Hepatocyte (in vitro differentiated cells): ENCODE results near the gene NAP1L4. TPM values are rescaled to one million over a fixed set of nuclear protein-coding genes. Genes with fewer than 3 reads are reported as not detected.

Source experiments
- DNase-seq: peaks from one replicate; pipeline ENCODE4 v3.0.0-alpha.2; 2016; ENCODE audit warnings: low spot score
- H2AFZ ChIP-seq: fragments of 200-600 bp; sonication (generic); 2 replicates; pipeline ENCODE4 v1.6.0; 2016; ENCODE audit warnings: antibody characterized with exemption, mild to moderate bottlenecking
- H3K27ac ChIP-seq: fragments of 200-600 bp; sonication (generic); 2 replicates; pipeline ENCODE4 v1.5.1; 2016; ENCODE audit warnings: mild to moderate bottlenecking
- H3K27me3 ChIP-seq: fragments of 200-600 bp; sonication (generic); 2 replicates; pipeline ENCODE4 v1.6.1; 2016
- H3K36me3 ChIP-seq: fragments of 200-600 bp; sonication (generic); replicated peaks from 2 replicates; pipeline ENCODE4 v1.5.1; 2016; ENCODE audit warnings: low read depth; ENCODE audit not compliant: insufficient read depth
- H3K4me1 ChIP-seq: fragments of 200-600 bp; sonication (generic); 2 replicates; pipeline ENCODE4 v1.5.1; 2016; ENCODE audit warnings: mild to moderate bottlenecking, moderate library complexity; ENCODE audit not compliant: insufficient read depth
- H3K4me2 ChIP-seq: fragments of 200-600 bp; sonication (generic); 2 replicates; pipeline ENCODE4 v1.6.0; 2016
- H3K4me3 ChIP-seq: fragments of 200-600 bp; sonication (generic); 2 replicates; pipeline ENCODE4 v1.5.1; 2016; ENCODE audit warnings: mild to moderate bottlenecking
- H3K79me2 ChIP-seq: fragments of 200-600 bp; sonication (generic); 2 replicates; pipeline ENCODE4 v1.6.0; 2017; ENCODE audit warnings: mild to moderate bottlenecking
- H3K9me2 ChIP-seq: fragments of 200-600 bp; sonication (generic); replicated peaks from 2 replicates; pipeline ENCODE4 v1.6.0; 2017; ENCODE audit warnings: mild to moderate bottlenecking; ENCODE audit not compliant: insufficient read depth
- H3K9me3 ChIP-seq: fragments of 200-600 bp; sonication (generic); 2 replicates; pipeline ENCODE4 v1.5.1; 2016; ENCODE audit warnings: low read depth, mild to moderate bottlenecking
- H4K20me1 ChIP-seq: fragments of 200-600 bp; sonication (generic); 2 replicates; pipeline ENCODE4 v1.6.0; 2016; ENCODE audit warnings: mild to moderate bottlenecking; ENCODE audit not compliant: insufficient read depth, poor library complexity, severe bottlenecking
- EZH2 ChIP-seq: fragments of 200-600 bp; sonication (generic); IDR thresholded peaks from 2 replicates; pipeline ENCODE4 v1.6.1; 2016; ENCODE audit warnings: antibody characterized with exemption, mild to moderate bottlenecking, borderline replicate concordance
- EZH2phosphoT487 ChIP-seq: fragments of 200-600 bp; sonication (generic); IDR thresholded peaks from one replicate; pipeline ENCODE4 v1.6.1; 2018; ENCODE audit warnings: antibody characterized with exemption, mild to moderate bottlenecking, low read depth, moderate library complexity; ENCODE audit not compliant: unreplicated experiment, severe bottlenecking
- WGBS: methylation state at CpG from one replicate; pipeline ENCODE4 v1.1.6; 2016; ENCODE audit warnings: low lambda C conversion rate; ENCODE audit errors: missing lambda C conversion rate; 5-methylcytosine and 5-hydroxymethylcytosine counted together
- polyA plus RNA-seq: library from polyadenylated mRNA; unstranded; fragments of >200 nt; fragmentation: Nextera tagmentation; extraction: Ambion mirVana; gene quantifications from 2 replicates; pipeline ENCODE4 v1.2.1, GENCODE V29; 2016
- total RNA-seq: library from RNA; depleted of rRNA; stranded (reverse); fragments of >200 nt; gene quantifications from 2 replicates; pipeline ENCODE4 v1.2.3, GENCODE V29; 2014
- TF ChIP-seq, protein P1 (sequence below): fragments of 200-600 bp; sonication (generic); IDR thresholded peaks from 2 replicates; pipeline ENCODE4 v1.5.1; 2016; ENCODE audit warnings: antibody characterized with exemption, mild to moderate bottlenecking; ENCODE audit not compliant: poor library complexity

Gene NAP1L4
- total and polyA plus RNA-seq, 2 experiments from 2014 or later, result 79.0 to 118 TPM

DNA sequence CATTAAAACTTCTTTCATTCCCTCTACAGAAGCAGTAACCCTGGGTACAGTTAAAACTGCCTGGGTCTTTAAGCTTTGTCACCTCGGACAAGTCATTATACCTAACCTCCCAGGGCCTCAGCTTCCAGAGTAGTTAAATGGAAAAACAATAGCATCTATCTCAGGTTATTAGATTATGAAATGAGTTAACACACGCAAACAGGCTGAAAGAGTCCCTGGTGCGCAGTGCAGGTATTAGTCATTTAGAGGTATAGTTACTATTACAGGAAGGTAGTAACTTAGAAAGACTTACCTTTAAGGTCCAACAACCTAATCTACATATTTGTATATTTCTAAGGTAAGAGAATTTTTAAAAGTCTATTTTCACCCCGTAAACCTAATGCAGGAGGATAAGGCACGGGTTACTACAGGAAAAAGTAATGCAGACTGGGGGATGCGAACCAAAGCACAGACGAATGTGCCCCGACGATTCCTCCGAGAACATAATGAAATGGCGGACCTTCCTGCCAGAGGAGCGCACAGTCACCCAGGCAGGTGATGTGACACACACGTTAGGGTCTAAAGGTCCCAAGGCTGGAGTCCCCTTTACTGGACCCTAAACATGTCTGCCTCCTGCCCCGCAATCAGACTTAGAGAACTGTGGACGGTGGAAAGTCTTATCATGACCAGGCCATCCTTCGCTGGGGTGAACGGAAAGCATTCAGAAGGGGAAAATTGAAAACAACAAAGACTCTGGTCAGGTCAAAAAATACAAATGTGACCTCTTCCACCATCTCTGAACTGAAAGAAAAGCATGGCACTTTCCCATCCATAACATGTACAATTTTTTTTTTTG, 1.3 kb downstream of the NAP1L4 start:
- no peaks in the 10 kb centered on the region for H3K9me2 ChIP-seq
- H3K4me1 ChIP-seq, result peaks cover 28% of the 10 kb centered on the region
- peaks cover 54% of the 10 kb centered on the region for H4K20me1 ChIP-seq
- 2% methylated on average over 17 of the region's 17 CpGs for WGBS
- peak overlapping the region; percentile 90 for H3K4me2 ChIP-seq
- peak; percentile 66 for DNase-seq
- no peaks in the 10 kb centered on the region for H3K27me3 ChIP-seq
- H3K9me3 ChIP-seq, result no peaks in the 10 kb centered on the region
- TF ChIP-seq, protein P1, sequence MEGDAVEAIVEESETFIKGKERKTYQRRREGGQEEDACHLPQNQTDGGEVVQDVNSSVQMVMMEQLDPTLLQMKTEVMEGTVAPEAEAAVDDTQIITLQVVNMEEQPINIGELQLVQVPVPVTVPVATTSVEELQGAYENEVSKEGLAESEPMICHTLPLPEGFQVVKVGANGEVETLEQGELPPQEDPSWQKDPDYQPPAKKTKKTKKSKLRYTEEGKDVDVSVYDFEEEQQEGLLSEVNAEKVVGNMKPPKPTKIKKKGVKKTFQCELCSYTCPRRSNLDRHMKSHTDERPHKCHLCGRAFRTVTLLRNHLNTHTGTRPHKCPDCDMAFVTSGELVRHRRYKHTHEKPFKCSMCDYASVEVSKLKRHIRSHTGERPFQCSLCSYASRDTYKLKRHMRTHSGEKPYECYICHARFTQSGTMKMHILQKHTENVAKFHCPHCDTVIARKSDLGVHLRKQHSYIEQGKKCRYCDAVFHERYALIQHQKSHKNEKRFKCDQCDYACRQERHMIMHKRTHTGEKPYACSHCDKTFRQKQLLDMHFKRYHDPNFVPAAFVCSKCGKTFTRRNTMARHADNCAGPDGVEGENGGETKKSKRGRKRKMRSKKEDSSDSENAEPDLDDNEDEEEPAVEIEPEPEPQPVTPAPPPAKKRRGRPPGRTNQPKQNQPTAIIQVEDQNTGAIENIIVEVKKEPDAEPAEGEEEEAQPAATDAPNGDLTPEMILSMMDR, result no peak
- TF ChIP-seq EZH2phosphoT487 (no peak), EZH2 (no peak)
- peak overlapping the region; percentile 77 for H3K4me3 ChIP-seq
- H3K27ac ChIP-seq, result peak overlapping the region; percentile 99
- H3K79me2 ChIP-seq, result peaks cover 59% of the 10 kb centered on the region
- no peaks in the 10 kb centered on the region for H3K36me3 ChIP-seq
- H2AFZ ChIP-seq, result peak overlapping the region; percentile 65

DNA sequence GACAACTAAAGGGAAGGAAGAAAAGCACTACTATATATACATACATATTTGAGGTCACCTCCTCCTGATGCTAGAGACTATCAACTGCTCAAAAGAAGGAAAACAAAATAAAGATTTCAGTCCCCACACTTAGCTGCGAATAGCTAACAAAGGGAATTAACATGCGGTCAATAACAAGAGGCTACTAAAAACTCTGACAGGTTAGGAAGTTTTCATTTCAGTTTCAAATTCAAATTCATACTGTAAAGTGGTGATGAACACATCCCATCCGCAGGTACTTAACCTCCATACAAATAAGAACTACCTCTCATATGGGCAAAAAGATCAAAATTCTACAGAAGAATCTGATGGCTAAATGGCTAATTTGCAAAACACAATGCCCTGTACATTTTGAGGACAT, 2.6 kb downstream of the NAP1L4 start:
- H3K27ac ChIP-seq, result peak overlapping the region; percentile 99
- TF ChIP-seq EZH2 (no peak), EZH2phosphoT487 (no peak)
- TF ChIP-seq, protein P1, result no peak
- no peaks in the 10 kb centered on the region for H3K27me3 ChIP-seq
- peaks cover 67% of the 10 kb centered on the region for H4K20me1 ChIP-seq
- peak overlapping the region; percentile 90 for H3K4me2 ChIP-seq
- H3K4me1 ChIP-seq, result peaks cover 28% of the 10 kb centered on the region
- no peaks in the 10 kb centered on the region for H3K9me2 ChIP-seq
- H3K79me2 ChIP-seq, result peaks cover 71% of the 10 kb centered on the region
- peak overlapping the region; percentile 77 for H3K4me3 ChIP-seq
- DNase-seq, result no peak
- no peaks in the 10 kb centered on the region for H3K9me3 ChIP-seq
- WGBS, result 22% methylated on average over 3 of the region's 3 CpGs
- no peak overlapping the region for H2AFZ ChIP-seq
- H3K36me3 ChIP-seq, result no peaks in the 10 kb centered on the region

DNA sequence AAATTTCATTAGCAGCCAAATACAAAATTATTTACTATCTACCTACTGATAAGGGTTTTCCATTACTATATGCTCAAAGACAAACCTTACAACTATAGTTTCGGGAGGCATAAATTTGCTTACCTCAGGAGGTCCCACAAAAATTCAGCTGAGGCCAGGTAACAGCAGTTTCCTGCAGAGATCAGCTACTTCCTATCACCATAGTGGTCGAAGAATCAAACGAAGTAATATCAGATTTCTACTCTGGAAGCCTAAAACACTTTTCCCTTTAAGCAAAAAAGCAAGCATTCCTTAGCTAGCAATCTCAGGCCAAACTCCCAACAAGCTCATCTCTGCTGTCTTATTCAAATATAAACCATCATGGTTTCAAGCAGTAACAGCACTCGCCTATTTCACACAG, 3.1 kb downstream of the NAP1L4 start:
- WGBS, result 25% methylated on average over 4 of the region's 4 CpGs
- Histone ChIP-seq H3K79me2 (peaks cover 77% of the 10 kb centered on the region), H3K4me2 (peak overlapping the region; percentile 90), H4K20me1 (peaks cover 73% of the 10 kb centered on the region), H3K4me1 (peaks cover 28% of the 10 kb centered on the region), H3K4me3 (peak overlapping the region; percentile 77), H3K9me2 (no peaks in the 10 kb centered on the region), H3K27me3 (no peaks in the 10 kb centered on the region), H3K27ac (peak overlapping the region; percentile 99), H3K36me3 (no peaks in the 10 kb centered on the region), H2AFZ (no peak overlapping the region), H3K9me3 (no peaks in the 10 kb centered on the region)
- DNase-seq, result no peak
- TF ChIP-seq EZH2 (no peak), EZH2phosphoT487 (no peak)
- TF ChIP-seq, protein P1, result no peak
